ENCODE data around the gene TACC2. TPM values are rescaled to one million over a fixed set of nuclear protein-coding genes. Genes with fewer than 3 reads are reported as not detected.

The TACC2 gene
- total and polyA plus RNA-seq, 2 donors (not counting 3 experiments of a cell fraction or from before 2014, with no cell fraction given) = 14.4 to 46.2 TPM

DNA sequence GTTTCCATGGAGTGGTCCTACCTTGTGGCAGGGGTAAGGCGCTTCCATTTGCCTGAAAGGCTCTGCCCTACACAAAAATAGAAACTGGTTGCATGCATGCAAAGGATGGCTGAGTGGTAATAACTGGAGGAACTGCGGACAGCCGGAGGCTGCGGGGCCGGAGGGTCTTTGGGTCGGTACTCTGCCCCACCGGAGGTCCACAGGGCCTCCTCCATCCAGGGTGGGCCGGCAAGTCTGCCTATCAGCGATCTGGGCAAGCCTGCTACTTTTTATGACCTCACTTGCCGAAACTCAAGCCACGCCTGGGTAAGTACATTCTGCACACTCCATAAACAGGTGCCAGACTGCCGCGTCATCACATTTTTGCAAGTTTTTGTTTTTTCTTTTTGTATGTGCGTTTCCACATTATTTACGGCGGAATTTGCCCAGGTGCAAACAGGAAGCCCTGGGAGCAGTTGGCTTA lies 30.0 kb downstream of the TACC2 start:
- ChIA-PET CTCF (no interaction called here), POLR2A (no interaction called here)

More for the DNA sequence above, 30.0 kb downstream of the TACC2 start:
- no peaks in the 10 kb centered on the region for H3K4me1 ChIP-seq (ENCODE audit: control insufficient read depth, extremely low read depth, insufficient read depth, low read length)
- H3K36me3 ChIP-seq (ENCODE audit: control insufficient read depth in 2 of 2, extremely low read depth in 1 of 2, insufficient read depth in 2 of 2, low read length in 2 of 2) = no peaks in the 10 kb centered on the region
- H3K79me2 ChIP-seq (ENCODE audit: control insufficient read depth, insufficient read depth, low read length) = no peaks in the 10 kb centered on the region
- no peaks in the 10 kb centered on the region for H3K9me1 ChIP-seq (replicated peaks; ENCODE audit: control insufficient read depth, extremely low read depth, insufficient read depth, low read length)
- H3K27ac ChIP-seq (ENCODE audit: insufficient read depth, low read depth, low read length) = no peak overlapping the region
- H3K9me3 ChIP-seq (replicated peaks; ENCODE audit: control insufficient read depth, insufficient read depth, low read length) = no peaks in the 10 kb centered on the region
- no TSS peak for BruUV-seq (replicated peaks)
- H4K20me1 ChIP-seq (replicated peaks; ENCODE audit: control insufficient read depth, extremely low read depth, insufficient read depth, low read length) = no peaks in the 10 kb centered on the region
- FAIRE-seq (no peak), DNase-seq (ENCODE audit: low read depth, low spot score) (no peak)
- H3K4me2 ChIP-seq (ENCODE audit: insufficient read depth, low read length) = no peak overlapping the region
- H3K27me3 ChIP-seq (ENCODE audit: control insufficient read depth in 2 of 2, insufficient read depth in 2 of 2, low read length in 2 of 2) = peaks cover 11 to 14% of the 10 kb centered on the region in 2 experiments
- intact Hi-C loops (cut with micrococcal nuclease) = no loop called here
- dilution Hi-C loops (cut with MboI; ENCODE audit: extremely low pct_ligation_motif_present, low sequenced_read_pairs) = no loop called here
- no peak overlapping the region for H2AFZ ChIP-seq (ENCODE audit: low read depth, low read length)
- no peak overlapping the region for H3K9ac ChIP-seq (replicated peaks; ENCODE audit: extremely low read depth, insufficient read depth, low read length)
- TF ChIP-seq POLR2A (IDR thresholded peaks at IDR 0.05; ENCODE audit: low read depth, low read length) = no peak
- no peak for TF ChIP-seq EZH2 (IDR thresholded peaks at IDR 0.05; ENCODE audit: borderline replicate concordance, low read depth, low read length, severe bottlenecking)
- TF ChIP-seq, protein P1, sequence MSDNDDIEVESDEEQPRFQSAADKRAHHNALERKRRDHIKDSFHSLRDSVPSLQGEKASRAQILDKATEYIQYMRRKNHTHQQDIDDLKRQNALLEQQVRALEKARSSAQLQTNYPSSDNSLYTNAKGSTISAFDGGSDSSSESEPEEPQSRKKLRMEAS (IDR thresholded peaks at IDR 0.05; ENCODE audit: insufficient read depth, insufficient read length) = no peak
- TF ChIP-seq FOS (IDR thresholded peaks at IDR 0.05; ENCODE audit: borderline replicate concordance, insufficient read depth, low read length) = no peak
- TF ChIP-seq, protein P2, sequence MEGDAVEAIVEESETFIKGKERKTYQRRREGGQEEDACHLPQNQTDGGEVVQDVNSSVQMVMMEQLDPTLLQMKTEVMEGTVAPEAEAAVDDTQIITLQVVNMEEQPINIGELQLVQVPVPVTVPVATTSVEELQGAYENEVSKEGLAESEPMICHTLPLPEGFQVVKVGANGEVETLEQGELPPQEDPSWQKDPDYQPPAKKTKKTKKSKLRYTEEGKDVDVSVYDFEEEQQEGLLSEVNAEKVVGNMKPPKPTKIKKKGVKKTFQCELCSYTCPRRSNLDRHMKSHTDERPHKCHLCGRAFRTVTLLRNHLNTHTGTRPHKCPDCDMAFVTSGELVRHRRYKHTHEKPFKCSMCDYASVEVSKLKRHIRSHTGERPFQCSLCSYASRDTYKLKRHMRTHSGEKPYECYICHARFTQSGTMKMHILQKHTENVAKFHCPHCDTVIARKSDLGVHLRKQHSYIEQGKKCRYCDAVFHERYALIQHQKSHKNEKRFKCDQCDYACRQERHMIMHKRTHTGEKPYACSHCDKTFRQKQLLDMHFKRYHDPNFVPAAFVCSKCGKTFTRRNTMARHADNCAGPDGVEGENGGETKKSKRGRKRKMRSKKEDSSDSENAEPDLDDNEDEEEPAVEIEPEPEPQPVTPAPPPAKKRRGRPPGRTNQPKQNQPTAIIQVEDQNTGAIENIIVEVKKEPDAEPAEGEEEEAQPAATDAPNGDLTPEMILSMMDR (IDR thresholded peaks at IDR 0.05; ENCODE audit: extremely low read depth in 1 of 2, insufficient read depth in 1 of 2, low read depth in 1 of 2, low read length in 2 of 2) = no peak
- TF ChIP-seq MYC (IDR thresholded peaks at IDR 0.05; ENCODE audit: low read depth, low read length) = no peak
- no peak for TF ChIP-seq POLR2AphosphoS5 (IDR thresholded peaks at IDR 0.05; ENCODE audit: insufficient read depth, low read depth, low read length)
- TF ChIP-seq GATA2 (IDR thresholded peaks at IDR 0.05; ENCODE audit: insufficient read depth, insufficient read length, low read depth, low read length) = no peak
- TF ChIP-seq JUN (IDR thresholded peaks at IDR 0.05; ENCODE audit: borderline replicate concordance, insufficient read depth, insufficient read length, low read depth) = no peak
- no peak overlapping the region for H3K4me3 ChIP-seq (replicated peaks in 1 of 3; ENCODE audit: insufficient read depth in 1 of 3, low read depth in 1 of 3, low read length in 3 of 3)
